NOMO-1 treated with dmso at 0.1 percent for 144 hours (cell line): Measurements from ENCODE around the gene POP7.

Source experiments
- DNase-seq: peaks from one replicate; lab custom pipeline; 2025; ENCODE audit not compliant: unreplicated experiment; lab: John Stamatoyannopoulos, UW

Gene POP7

DNA sequence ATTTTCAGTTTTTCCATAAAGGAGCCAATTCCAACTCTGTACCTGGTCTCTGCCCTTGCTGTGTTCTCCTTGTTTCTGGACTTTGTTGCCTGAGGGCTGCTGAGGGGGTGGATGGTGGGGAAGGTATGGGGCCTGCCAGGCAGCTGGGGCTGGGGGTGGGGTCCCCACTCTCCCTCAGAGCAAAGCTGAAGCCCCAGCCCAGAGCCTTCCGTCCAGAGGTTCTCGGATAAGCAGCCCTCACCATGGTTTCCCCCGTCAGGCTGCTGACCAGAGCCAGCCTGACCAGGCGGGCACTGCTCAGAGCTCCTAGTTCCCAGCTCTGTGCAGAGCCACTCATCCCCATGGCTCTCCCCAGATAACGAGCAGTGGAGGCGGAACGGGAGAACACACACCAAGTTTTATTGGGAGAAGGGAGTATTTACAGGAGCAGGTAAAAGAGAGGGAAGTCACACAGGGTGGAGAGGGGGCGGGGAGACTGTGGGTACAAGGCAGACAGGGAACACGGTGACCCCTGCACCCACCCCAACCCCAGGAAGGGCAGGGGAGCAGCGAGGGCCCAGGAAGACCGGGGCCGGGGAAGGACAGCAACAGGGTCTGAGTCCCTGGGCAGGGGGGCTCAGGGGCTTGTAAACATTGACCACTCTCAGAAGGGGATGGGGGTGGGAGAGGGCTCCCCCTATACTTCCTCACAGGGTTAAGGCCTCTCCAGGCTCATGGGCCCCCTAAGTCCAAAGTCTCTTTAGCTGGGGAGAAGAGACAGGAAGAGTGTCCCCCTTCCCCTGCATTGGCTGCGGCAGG is 26.6 kb upstream of the POP7 start:
- no peak for DNase-seq

GRCh38 chr7:100679927-100680575 is 25.9 kb upstream of the POP7 start:
- DNase-seq, result no peak

- no peak for DNase-seq
Observed at GRCh38 chr7:100680576-100681271, 25.2 kb upstream of the POP7 start.

- no peak for DNase-seq
Observed at GRCh38 chr7:100681491-100682227, 24.3 kb upstream of the POP7 start.

DNA sequence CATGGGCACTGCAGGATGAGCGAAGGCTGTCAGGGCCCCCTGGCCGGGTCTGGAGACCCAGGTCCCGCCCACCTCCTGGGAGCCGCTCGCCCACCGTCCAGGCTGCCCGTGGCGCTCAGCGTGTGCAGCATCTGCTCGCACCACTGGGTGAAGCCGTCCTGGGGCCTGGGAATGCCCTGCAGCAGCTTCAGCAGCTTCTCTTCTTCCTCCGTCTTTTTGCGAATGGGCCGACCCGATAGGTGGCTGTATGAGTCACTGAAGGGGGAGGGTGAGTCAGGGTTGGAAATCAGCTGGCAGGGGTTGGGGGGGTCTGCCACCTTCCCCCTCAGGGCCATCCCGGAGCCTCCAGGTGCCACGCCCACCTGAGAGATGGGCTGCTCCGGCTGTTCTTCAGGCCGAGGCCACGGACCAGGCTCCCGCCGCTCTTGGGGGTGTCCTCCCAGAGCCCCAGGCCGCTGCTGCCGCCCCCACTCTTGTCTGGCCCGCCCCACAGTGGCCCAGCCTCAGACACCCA is 23.6 kb upstream of the POP7 start:
- no peak for DNase-seq

DNA sequence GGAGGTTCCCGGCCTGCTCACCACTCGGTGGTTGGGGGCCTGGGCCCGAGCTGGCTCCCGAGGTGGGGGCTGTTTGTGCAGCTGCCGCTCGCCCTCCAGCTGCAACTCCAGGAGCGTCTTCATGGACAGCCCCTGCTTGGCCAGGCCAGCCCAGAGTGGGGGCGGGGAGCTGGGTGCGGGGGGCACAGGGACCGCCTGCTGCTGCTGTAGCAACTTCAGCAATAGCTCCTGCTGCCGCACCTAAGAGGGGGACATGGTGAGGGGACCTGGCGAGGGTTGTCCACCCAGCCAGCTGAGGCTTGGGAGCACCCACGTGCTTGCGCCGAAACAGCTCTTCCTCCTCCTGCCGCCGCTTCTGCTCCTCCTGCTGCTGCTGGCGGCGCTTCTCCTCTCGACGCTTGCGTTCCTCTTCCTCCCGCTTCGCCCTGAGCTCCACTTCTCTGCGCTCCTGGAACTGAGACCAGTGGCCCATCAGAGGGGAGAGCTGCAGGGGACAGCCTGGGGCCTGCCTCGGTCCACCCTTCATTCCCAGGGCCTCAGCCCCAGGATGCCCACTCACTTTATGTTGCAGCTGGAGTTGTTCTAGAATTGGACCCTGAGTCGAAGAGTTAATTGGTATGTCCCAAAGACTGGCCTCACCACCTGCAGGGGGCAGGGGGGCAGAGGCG is 22.8 kb upstream of the POP7 start:
- DNase-seq, result no peak

- DNase-seq, result no peak
Observed at GRCh38 chr7:100683659-100684533, 22.0 kb upstream of the POP7 start.

- no peak for DNase-seq
Observed at GRCh38 chr7:100684534-100685042, 21.3 kb upstream of the POP7 start.

- DNase-seq, result no peak
Observed at GRCh38 chr7:100685049-100685605, 20.8 kb upstream of the POP7 start.

DNA sequence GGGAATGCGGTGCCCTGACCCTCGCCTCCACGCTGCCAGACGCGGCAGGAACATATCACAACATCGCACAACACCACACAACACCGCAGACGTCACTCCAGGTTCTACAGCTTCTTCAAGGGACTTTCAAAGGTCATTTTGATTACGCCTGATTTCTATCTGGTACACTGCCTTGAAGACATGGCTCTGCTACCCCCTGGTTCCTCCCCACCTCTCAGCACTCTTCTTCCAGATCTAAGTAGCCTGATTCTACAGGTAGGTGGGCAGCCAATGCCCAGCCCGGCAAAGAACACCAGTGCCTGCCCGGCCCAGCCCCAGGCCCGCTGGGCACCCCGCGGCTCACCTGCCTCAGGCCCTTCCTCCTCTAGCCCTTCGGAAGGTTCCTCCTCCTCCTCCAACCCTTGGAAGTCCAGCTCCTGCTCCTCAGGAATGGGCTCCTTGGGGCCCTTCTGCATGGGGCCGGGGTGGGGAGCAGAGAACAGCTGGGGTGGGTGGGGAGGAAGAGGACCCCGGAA is 20.2 kb upstream of the POP7 start:
- DNase-seq, result no peak

GRCh38 chr7:100686201-100686821 is 19.6 kb upstream of the POP7 start:
- DNase-seq, result no peak

- no peak for DNase-seq
Observed at GRCh38 chr7:100686822-100687211, 19.1 kb upstream of the POP7 start.

DNA sequence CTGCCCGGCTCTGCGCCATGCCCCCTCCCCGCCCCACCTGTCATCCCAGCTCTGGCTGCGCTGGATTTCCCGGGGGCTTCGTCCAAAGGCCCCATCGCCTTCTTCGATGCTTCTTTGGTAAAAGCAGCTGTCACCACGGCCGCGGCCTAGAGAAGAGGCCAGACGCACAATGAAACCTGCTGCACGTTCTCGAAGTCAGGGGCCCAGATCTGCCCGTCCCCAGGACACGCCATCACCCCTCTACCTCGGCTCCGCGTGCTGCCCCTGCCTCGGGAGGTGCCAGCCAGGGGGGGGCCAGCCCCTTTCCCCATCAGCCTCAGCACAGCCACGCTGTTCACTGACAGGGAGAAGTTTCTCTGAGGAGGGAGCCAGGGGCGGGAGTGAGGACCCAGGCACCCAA is 18.7 kb upstream of the POP7 start:
- DNase-seq, result no peak

GRCh38 chr7:100687751-100688300 is 18.1 kb upstream of the POP7 start:
- DNase-seq, result no peak

- DNase-seq, result no peak
Observed at GRCh38 chr7:100688326-100688860, 17.5 kb upstream of the POP7 start.

DNA sequence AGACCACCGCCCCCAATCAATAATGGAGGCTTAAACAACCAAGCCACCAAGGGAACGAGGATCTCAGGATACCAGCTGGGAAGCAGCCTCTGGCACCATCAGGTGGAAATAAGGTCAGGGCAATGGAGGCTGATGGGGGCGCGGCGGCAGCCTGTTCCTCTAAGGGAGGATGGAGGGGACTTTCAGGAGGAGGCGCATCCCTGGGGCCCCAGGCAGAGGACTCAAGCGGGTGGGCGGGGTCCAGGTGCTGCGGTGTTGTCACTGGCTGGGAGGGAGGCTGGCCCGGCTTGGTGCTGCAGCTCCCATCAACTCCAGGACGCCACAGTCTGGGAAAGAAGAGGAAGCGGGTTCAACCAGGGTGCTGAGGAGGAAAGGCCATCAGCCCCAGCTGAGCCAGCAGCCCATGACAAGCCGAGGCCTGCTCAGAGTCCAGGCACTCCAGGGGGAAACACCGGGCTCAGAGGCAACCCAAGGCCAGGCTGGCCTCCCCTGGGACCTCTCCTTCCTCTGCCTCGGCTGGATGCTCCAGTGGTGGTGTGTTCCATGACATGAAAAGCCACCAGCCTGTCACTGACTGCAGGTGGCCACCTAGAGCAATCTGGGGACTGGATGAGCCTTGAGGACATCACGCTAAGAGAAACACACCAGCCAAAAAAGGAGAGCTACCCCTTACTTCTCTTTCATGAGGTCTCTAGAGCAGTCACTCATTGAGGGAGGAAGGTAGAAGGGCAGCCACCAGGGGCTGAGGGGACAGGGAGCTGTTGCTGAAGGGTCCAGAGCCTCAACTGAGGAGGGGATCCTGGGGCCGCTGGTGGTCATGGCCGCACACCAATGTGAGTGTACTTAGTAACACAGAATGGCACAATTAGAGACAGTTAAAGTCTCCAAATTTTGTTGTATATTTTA is 16.4 kb upstream of the POP7 start:
- DNase-seq, result no peak
